Measurements from ENCODE around the gene SLC9C2. TPM values are rescaled to one million over a fixed set of nuclear protein-coding genes. Genes with fewer than 3 reads are reported as not detected.
"Not testable (repeated sequence)": the region's sequence is repeated elsewhere in the genome, so short reads cannot be mapped to it uniquely, and the experiment has no call there.

The SLC9C2 gene
- total RNA-seq, 1 donor from 2014 or later: not detected

DNA sequence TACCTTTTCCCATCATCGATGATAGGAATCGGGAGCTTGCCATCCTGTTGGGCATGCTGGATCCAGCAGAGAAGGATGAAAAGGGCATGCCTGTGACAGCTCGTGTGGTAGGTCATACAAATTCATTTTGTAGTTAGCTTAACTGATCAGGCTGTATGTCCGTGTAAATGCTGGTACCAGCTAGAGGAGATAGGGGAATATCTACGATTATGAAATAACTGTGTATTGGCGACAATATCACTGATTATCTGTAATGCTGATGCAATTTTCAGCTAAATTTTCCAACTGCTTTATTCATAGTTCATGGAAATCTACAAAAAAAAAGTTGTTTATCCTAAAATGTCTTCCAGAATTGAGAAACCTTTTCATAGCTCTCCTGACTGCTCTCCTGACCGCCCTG lies 117.5 kb downstream of the SLC9C2 start:
- intact Hi-C loops (cut with micrococcal nuclease): no loop called here

- intact Hi-C loops (cut with micrococcal nuclease): no loop called here
Observed at GRCh38 chr1:173484276-173484675, 118.6 kb downstream of the SLC9C2 start.

DNA sequence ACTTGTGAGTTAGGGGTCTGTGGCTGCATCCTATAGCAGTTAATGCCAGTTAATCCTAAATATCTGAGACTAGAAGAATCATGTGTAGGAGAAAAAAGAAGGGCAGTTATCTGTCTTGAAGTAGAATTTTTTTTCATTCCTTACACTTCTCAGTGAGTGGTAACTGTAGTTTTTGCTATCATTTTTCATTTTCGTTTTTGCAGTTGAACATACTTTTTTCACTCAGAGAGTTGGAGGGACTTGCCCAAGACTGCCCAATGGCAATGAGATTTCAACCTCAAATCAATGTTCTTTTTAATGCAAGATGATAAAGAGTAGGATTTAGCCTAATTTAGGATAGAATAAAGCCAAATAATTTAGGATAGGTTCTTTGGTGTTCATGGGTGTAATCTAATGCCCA lies 120.2 kb downstream of the SLC9C2 start:
- intact Hi-C loops (cut with micrococcal nuclease): no loop called here

GRCh38 chr1:173481195-173481772 lies 121.6 kb downstream of the SLC9C2 start:
- intact Hi-C loops (cut with micrococcal nuclease): no loop called here

DNA sequence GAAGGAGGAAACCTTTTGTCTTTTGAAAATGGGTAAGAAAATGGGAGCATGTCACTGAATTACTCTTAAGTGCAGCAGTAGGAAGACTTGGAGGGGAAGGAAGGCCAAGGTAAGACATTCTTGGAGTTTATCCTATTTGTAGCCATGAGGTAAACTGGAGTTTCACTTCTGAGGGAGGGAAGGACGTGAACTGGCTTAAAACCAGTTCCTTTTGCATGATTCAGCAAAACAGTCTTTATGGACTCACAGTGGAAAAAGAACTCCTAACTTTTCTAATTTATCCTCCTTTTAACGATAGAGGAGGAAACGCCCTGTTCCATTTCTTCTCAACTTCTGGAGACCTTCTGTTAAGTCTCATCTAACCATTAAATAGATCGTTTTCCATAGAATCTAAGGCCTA lies 123.2 kb downstream of the SLC9C2 start:
- intact Hi-C loops (cut with micrococcal nuclease): no loop called here

GRCh38 chr1:173478094-173478674 lies 124.7 kb downstream of the SLC9C2 start:
- intact Hi-C loops (cut with micrococcal nuclease): no loop called here

DNA sequence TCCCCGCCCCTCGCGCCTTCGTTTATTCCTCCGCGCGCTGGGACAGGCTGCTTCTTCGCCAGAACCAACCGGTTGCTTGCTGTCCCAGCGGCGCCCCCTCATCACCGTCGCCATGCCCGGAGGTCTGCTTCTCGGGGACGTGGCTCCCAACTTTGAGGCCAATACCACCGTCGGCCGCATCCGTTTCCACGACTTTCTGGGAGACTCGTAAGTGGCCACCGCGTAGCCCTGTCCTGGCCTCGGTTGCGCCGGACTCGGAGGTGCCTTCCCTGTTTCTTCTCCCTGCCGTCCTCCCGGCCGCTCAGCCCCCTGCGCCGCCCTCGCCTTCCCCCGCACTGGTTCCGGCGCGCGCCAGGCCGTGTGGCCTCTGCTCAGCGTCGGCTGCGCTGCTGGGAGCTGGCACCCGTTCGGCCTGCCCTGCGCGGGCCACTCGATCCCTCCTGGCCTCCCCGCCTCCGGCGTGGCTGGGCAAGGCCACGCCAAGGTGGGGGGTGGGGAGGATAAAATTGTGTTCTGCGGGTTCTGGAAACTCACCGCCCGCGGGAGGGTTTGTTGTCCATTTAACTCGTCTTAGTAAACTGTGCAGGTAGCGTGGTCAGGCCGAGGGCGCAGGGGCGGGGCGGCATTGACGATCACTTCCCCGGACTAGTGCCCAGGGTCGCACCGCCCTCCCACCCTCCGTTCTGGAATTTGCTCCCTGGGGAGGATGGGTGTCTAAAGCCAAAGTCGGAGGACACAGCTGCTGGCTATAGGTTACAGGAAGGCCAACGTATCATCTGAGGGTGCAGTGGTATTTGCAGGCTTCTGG lies 125.4 kb downstream of the SLC9C2 start, which contains the start of gene PRDX6:
Gene PRDX6, plus strand, starts transcription at position 50 of the 808 bp plus-strand sequence. Its CDS starts 63 bp downstream, at position 113.
- intact Hi-C loops (cut with micrococcal nuclease): loop anchor here (1.0 to 2.0 kb wide), 3 partner anchors 347 to 945 kb away; partner anchors contain the start of genes CENPL, DARS2, RC3H1 and SUCO

- intact Hi-C loops (cut with micrococcal nuclease): loop anchor here (1.0 to 2.0 kb wide), 7 partner anchors 45 to 944 kb away; partner anchors contain the start of genes CENPL, DARS2, KLHL20 and RABGAP1L
Observed at GRCh38 chr1:173476665-173477285, 126.1 kb downstream of the SLC9C2 start.

GRCh38 chr1:173476197-173476664 lies 126.6 kb downstream of the SLC9C2 start:
- intact Hi-C loops (cut with micrococcal nuclease): loop anchor here (1.0 to 2.0 kb wide), 6 partner anchors 45 to 943 kb away; partner anchors contain the start of genes KLHL20, RABGAP1L, RC3H1 and SUCO

DNA sequence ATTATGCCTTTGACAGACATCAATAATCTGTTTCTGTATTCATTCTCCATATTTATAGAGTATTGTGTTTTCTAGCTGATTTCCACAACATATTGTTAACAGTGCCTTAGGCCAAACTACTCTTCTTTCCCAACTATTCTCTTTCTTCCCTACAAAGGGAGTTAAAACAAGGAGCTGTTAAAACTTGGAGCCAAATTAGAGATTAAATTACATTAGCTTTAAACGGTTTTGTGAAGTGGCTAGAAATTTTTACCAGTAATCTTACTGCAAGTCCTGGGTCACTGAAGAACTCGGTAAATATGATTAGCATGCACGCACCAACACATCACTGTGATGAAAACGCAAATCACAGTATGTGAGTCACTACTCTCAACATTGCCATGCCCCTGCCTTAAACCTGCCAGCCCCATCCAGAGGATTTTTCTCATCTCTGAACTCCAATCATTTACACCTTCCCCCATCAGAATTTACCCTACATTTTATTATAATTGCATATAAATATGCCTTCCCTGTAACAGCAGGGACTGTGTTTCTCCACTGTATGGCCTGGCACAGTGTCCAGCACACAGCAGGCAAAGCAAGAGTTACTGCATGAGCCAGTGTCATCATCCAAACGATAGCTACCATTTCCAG lies 127.2 kb downstream of the SLC9C2 start:
- intact Hi-C loops (cut with micrococcal nuclease): loop anchor here (1.0 to 2.0 kb wide), 6 partner anchors 44 to 943 kb away; partner anchors contain the start of genes KLHL20, RABGAP1L, RC3H1 and SUCO

DNA sequence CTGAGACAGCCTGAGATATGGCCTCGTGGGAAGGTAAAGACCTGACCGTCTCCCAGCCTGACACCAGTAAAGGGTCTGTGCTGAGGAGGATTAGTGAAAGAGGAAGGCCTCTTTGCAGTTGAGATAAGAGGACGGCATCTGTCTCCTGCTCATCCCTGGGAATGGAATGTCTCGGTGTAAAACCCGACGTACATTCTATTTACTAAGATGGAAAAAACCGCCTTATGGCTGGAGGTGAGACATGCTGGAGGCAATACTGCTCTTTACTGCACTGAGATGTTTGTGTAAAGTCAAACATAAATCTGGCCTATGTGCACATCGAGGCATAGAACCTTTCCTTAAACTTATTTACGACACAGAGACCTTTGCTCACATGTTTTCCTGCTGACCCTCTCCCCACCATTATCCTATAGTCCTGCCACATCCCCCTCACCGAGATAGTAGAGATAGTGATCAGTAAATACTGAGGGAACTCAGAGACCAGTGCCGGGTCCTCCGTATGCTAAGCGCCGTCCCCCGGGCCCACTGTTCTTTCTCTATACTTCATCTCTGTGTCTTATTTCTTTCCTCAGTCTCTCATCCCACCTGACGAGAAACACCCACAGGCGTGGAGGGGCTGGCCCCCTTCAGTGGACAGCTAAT lies 128.0 kb downstream of the SLC9C2 start:
- intact Hi-C loops (cut with micrococcal nuclease): not testable (repeated sequence)

DNA sequence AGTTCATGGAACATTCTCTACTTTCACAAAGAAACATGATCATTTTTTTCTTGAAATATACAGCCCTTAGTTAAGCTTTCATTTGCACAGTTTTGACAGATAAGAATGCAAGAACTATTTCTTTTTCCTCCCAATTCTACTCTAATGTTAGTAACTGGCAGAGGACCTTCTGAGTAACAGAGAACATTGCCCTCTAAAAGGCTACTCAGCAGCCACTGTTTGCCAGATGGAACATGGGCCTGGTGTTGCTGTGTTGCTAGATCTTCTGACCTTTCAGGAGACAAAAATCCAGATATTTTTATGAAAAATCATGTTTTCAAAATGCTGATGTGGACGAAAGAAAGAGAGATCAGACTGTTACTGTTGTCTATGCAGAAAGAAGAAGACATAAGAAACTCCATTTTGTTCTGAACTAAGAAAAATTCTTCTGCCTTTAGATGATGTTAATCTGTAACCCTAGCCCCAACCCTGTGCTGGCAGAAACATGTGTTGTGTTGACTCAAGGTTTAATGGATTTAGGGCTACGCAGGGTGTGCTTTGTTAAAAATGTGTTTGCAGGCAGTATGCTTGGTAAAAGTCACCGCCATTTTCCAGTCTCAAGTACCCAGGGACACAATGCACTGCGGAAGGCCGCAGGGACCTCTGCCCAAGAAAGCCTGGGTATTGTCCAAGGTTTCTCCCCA lies 128.6 kb downstream of the SLC9C2 start:
- intact Hi-C loops (cut with micrococcal nuclease): no loop called here

- intact Hi-C loops (cut with micrococcal nuclease): no loop called here
Observed at GRCh38 chr1:173473599-173474011, 129.3 kb downstream of the SLC9C2 start.

DNA sequence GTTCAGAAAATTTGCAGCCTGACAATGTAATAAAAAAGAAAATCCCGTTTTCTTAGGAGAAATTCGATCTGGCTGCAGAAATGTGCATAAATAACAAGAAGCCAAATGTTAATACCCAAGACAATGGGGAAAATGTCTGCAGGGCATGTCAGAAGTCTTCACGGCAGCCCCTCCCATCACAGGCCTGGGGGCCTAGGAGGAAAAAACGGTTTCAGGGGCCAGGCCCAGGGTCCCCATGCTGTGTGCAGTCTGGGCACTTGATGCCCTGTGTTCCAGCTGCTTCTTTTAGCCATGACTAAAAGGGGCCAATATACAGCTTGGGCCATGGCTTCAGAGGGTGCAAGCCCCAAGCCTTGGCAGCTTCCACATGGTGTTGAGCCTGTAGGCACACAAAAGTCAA lies 132.3 kb downstream of the SLC9C2 start:
- intact Hi-C loops (cut with micrococcal nuclease): no loop called here

DNA sequence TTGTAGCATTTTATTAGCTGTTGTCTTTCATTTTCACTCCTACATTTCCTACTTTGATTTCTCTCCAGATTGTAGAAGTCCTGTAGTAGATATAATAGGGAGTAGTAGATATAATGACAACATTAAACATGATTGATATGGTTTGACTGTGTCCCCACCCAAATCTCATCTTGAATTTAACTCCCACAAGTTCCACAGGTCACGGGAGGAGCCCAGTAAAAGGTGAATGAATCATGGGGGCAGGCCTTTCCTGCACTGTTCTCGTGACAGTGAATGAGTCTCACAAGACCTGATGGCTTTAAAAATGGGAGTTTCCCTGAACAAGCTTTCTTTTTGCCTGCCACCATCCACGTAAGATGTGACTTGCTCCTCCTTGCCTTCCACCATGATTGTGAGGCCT lies 133.2 kb downstream of the SLC9C2 start:
- intact Hi-C loops (cut with micrococcal nuclease): no loop called here

DNA sequence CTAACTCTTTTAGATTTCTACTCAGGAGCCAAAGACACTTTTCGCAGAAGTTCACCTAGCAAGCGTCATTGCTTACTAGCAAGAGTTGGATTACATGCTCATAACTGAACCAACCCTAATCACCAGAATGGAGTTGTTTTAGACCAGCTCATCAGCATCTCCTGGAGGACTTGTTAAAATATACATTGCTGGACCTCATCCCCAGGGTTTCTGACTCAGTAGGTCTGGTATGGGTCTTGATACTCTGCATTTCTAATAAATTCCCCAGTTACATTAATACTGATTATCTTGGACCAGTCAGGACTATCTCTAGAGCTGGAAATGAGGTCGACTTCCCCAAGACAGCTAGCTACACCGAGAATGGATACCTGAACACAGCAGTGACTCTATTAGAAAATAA lies 135.4 kb downstream of the SLC9C2 start:
- intact Hi-C loops (cut with micrococcal nuclease): no loop called here

GRCh38 chr1:173464185-173464584 lies 138.7 kb downstream of the SLC9C2 start:
- intact Hi-C loops (cut with micrococcal nuclease): not testable (repeated sequence)

DNA sequence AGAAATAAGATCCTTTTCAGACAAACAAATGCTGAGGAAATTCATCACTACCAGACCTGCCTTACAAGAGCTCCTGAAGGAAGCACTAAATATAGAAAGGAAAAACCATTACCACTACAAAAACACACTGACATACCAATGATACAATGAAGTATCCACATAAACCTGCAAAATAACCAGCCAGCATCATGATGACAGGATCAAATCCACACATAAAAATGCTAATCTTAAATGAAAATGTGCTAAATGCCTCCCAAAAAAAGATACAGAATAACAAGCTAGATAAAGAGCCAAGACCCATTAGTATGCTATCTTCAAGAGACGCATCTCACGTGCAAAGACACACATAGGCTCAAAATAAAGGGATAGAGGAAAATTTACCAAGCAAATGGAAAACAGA lies 140.2 kb downstream of the SLC9C2 start:
- intact Hi-C loops (cut with micrococcal nuclease): not testable (repeated sequence)

- intact Hi-C loops (cut with micrococcal nuclease): no loop called here
Observed at GRCh38 chr1:173459885-173460284, 143.0 kb downstream of the SLC9C2 start.
